ENCODE results near the gene ISL2.

- no peak for TF ChIP-seq CTCF (conservative IDR thresholded peaks at IDR 0.05 in 1 of 2, IDR thresholded peaks at IDR 0.05 in 1 of 2; ENCODE audit: low read depth in 1 of 2, low read length in 2 of 2)
- TF ChIP-seq EZH2 (IDR thresholded peaks at IDR 0.05; ENCODE audit: low read length, missing control alignments), result no peak
Observed at GRCh38 chr15:76334438-76335306, 1.9 kb upstream of the ISL2 start.

All from fibroblast of lung (primary cell).